ENCODE measurements around the gene WBP11.

DNA sequence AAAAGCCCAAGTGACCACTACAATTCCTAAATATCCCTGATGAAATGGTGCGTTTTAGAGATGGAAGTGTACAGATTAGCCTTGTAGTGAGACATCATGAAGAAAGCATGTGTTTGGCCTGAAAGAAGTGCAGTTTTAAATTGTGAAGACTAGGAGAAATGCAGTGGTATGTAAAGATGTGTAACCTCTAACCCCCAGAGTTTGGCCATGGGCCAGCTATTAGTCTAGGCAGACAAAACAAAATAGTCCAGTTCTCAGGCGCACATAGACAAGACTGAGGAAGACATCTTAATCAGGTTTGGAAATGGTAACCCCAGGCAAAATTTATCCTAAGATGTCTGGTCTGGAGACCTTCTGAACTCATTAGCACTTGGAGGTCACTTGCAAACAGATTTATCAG is 23.4 kb downstream of the WBP11 start:
- TF ChIP-seq, protein P1, sequence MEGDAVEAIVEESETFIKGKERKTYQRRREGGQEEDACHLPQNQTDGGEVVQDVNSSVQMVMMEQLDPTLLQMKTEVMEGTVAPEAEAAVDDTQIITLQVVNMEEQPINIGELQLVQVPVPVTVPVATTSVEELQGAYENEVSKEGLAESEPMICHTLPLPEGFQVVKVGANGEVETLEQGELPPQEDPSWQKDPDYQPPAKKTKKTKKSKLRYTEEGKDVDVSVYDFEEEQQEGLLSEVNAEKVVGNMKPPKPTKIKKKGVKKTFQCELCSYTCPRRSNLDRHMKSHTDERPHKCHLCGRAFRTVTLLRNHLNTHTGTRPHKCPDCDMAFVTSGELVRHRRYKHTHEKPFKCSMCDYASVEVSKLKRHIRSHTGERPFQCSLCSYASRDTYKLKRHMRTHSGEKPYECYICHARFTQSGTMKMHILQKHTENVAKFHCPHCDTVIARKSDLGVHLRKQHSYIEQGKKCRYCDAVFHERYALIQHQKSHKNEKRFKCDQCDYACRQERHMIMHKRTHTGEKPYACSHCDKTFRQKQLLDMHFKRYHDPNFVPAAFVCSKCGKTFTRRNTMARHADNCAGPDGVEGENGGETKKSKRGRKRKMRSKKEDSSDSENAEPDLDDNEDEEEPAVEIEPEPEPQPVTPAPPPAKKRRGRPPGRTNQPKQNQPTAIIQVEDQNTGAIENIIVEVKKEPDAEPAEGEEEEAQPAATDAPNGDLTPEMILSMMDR (IDR thresholded peaks at IDR 0.05) = no peak
- TF ChIP-seq POLR2A (IDR thresholded peaks at IDR 0.05) = no peak
